NCI-H2227 (cell line): ENCODE results near the gene GABBR2.
"Not testable (repeated sequence)": the region's sequence is repeated elsewhere in the genome, so short reads cannot be mapped to it uniquely, and the experiment has no call there.

Source experiments
- DNase-seq: peaks from one replicate; lab custom pipeline; 2025; ENCODE audit not compliant: unreplicated experiment; lab: John Stamatoyannopoulos, UW

GABBR2 gene

GRCh38 chr9:98517761-98518160, 191.0 kb downstream of the GABBR2 start:
- DNase-seq, result no peak

- DNase-seq, result no peak
Observed at GRCh38 chr9:98516897-98517503, 191.7 kb downstream of the GABBR2 start.

GRCh38 chr9:98516205-98516896, 192.4 kb downstream of the GABBR2 start:
- DNase-seq, result no peak

GRCh38 chr9:98515506-98516204, 193.1 kb downstream of the GABBR2 start:
- DNase-seq, result no peak

- no peak for DNase-seq
Observed at GRCh38 chr9:98514841-98515240, 193.9 kb downstream of the GABBR2 start.

- not testable (repeated sequence) for DNase-seq
Observed at GRCh38 chr9:98508217-98508919, 200.4 kb downstream of the GABBR2 start.

GRCh38 chr9:98506422-98507054, 202.2 kb downstream of the GABBR2 start:
- DNase-seq, result no peak

GRCh38 chr9:98504298-98505282, 204.1 kb downstream of the GABBR2 start:
- no peak for DNase-seq

GRCh38 chr9:98503867-98504266, 204.9 kb downstream of the GABBR2 start:
- no peak for DNase-seq

GRCh38 chr9:98502976-98503325, 205.8 kb downstream of the GABBR2 start:
- DNase-seq, result no peak

GRCh38 chr9:98502311-98502975, 206.3 kb downstream of the GABBR2 start:
- no peak for DNase-seq

GRCh38 chr9:98501819-98502218, 206.9 kb downstream of the GABBR2 start:
- no peak for DNase-seq

- not testable (repeated sequence) for DNase-seq
Observed at GRCh38 chr9:98501259-98501658, 207.5 kb downstream of the GABBR2 start.

- DNase-seq, result no peak
Observed at GRCh38 chr9:98500337-98500919, 208.3 kb downstream of the GABBR2 start.

GRCh38 chr9:98495530-98495929, 213.2 kb downstream of the GABBR2 start:
- no peak for DNase-seq

GRCh38 chr9:98494852-98495251, 213.9 kb downstream of the GABBR2 start:
- DNase-seq, result no peak

- no peak for DNase-seq
Observed at GRCh38 chr9:98491828-98492227, 216.9 kb downstream of the GABBR2 start.

GRCh38 chr9:98491231-98491651, 217.5 kb downstream of the GABBR2 start:
- no peak for DNase-seq
